PFSK-1 (cell line): ENCODE measurements around the gene CARM1.

ENCODE experiments used
- REST ChIP-seq, 2 experiments: IDR thresholded peaks; 2 replicates each; pipeline versions ENCODE4 v1.6.1 to v1.8.0; 2011 to 2012; ENCODE audit warnings: low read depth in 2 of 2, low read length in 2 of 2, control low read depth in 1 of 2, inconsistent platforms in 1 of 2, mild to moderate bottlenecking in 1 of 2, moderate library complexity in 1 of 2; ENCODE audit not compliant: insufficient read depth in 1 of 2
- SIN3A ChIP-seq: IDR thresholded peaks from 2 replicates; pipeline ENCODE4 v1.6.1; 2012; ENCODE audit warnings: mild to moderate bottlenecking, low read length, moderate library complexity, borderline replicate concordance; ENCODE audit not compliant: insufficient read depth
- TAF1 ChIP-seq: IDR thresholded peaks from 2 replicates; pipeline ENCODE4 v1.6.1; 2012; ENCODE audit warnings: low read length, control low read depth, borderline replicate concordance; ENCODE audit not compliant: insufficient read depth

GRCh38 chr19:10842788-10843187 is 28.6 kb upstream of the CARM1 start:
- TF ChIP-seq REST (IDR thresholded peaks at IDR 0.05; ENCODE audit: insufficient read depth in 1 of 2, low read depth in 2 of 2, low read length in 2 of 2) (no peak), TAF1 (no peak), SIN3A (no peak)
